HG02763 (cell line): ENCODE data around the gene ZRSR2.

Experiments
- ATAC-seq: cut with Tn5 transposase; IDR thresholded peaks from one replicate; pipeline ENCODE4 v1.9.1; 2021; ENCODE audit warnings: mild to moderate bottlenecking, moderate library complexity; ENCODE audit not compliant: unreplicated experiment

The ZRSR2 gene

GRCh38 chrX:15849555-15849954 lies 59.3 kb downstream of the ZRSR2 start:
- ATAC-seq, result no peak

DNA sequence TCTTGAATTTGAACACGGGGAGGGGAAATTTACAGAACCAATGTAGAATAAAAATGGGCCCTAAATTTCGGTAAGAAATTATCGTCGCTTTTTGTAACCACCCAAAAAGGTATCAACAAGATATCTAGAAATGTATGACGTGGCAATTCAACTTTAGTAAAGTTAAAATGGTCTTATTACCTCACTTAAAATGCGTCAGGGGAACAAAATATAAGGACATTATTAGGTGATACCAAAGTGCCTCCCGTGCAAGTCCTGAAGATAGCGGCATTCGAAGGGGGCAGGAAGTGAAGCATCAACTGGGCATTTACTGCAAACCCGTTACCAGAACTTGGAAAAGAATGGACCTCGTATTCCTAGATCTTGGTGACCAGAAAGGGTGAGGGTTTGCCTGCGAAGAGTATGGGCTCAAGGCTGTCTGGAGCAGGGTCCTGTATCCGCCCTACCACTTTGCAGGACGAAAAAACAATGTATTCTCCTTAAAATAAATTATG lies 63.3 kb downstream of the ZRSR2 start:
- ATAC-seq, result no peak

- ATAC-seq, result peak; percentile 42
These were observed 63.9 kb downstream of the ZRSR2 start for GRCh38 chrX:15854080-15854655.

GRCh38 chrX:15854712-15855567 lies 64.7 kb downstream of the ZRSR2 start, which contains the start of gene AP1S2:
Gene AP1S2, minus strand, starts transcription at chrX:15854813. Its CDS starts 2,289 bp downstream, at chrX:15852524.
- ATAC-seq, result peak; percentile 92

DNA sequence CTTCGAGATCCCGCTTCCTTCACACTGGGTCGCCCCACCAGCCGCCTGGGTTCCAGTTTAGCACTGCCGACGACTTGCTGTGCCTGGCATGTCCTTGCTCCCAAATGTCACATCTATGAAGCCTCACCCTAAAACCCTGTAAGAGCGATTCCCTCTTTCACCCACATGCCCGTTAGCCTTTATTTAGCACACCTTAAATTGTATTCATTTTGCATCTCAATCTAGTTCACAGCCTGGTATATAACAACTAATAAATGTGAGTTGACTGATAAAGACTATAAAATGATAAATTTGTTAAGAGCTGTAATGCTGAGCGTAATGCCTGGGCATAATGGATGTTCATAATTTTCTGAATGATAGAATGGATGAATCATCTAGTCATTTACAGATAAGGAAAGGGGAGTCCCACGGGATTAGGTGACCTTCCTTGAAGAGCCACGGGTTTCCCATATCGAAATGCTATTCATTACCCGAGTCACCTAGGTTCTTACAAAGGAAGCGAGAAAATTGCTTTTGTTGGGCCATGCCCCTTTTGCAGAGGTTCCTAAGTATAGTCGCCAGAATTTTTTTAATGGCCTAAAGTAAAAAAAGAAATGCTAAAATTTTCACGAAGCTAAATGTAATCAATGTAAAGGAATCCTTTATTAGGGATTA lies 65.4 kb downstream of the ZRSR2 start:
- no peak for ATAC-seq

GRCh38 chrX:15856222-15856587 lies 65.9 kb downstream of the ZRSR2 start:
- ATAC-seq, result no peak

DNA sequence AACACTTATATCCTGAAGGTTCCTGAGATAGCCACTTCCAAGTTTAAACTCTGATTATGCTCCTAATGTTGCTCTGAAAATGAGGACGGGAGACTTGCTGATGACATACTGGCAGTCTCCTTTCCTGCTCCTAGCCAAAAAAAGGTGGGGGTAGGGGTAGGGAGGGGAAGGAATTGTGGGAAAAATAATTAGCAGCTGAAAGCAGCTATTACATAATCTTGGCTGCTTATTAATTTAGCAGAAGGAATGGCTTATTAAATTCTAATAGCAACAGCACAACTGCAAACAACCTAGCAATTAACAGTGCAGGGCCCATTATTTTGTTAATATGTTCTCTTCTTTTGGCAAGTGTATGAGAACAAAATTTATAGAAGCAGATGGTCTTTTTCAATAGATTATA lies 66.4 kb downstream of the ZRSR2 start:
- ATAC-seq, result no peak

- ATAC-seq, result no peak
These were observed 67.8 kb downstream of the ZRSR2 start for GRCh38 chrX:15858051-15858450.

GRCh38 chrX:15860921-15861320 lies 70.6 kb downstream of the ZRSR2 start:
- no peak for ATAC-seq

DNA sequence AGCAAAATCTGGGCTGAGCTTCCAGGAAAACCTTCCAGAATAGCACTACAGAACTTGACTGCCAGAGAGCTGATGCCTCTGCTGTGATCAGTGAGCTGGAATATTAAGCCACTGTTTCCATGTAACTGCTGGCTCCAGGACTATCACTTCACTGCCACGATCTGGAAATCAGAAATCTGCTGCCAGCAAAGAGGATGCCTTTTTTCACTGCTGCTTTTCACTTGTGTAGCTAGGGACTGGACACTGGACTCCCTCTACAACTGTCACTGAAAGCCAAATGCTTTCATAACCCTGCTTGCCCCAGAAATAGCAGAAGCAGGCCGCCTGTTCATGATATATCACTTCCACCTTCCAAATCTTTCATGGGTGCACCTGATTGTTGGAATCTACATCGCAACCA lies 73.7 kb downstream of the ZRSR2 start:
- no peak for ATAC-seq

GRCh38 chrX:15864629-15865028 lies 74.3 kb downstream of the ZRSR2 start:
- ATAC-seq, result no peak

GRCh38 chrX:15866147-15866546 lies 75.9 kb downstream of the ZRSR2 start:
- ATAC-seq, result no peak

GRCh38 chrX:15869695-15870094 lies 79.4 kb downstream of the ZRSR2 start:
- no peak for ATAC-seq

GRCh38 chrX:15870310-15870709 lies 80.0 kb downstream of the ZRSR2 start:
- ATAC-seq, result no peak
